Measurements from ENCODE around the gene FSD1L.
A peak's percentile ranks its signal among the peaks of the same experiment; 100 is the strongest.

GRCh38 chr9:105414947-105415661, 32.7 kb upstream of the FSD1L start:
- TF ChIP-seq CTCF (conservative IDR thresholded peaks at IDR 0.05; ENCODE audit: low read depth in 2 of 2) (peak; percentile 93 to 96), EZH2 (IDR thresholded peaks at IDR 0.05; ENCODE audit: low read depth, unreplicated experiment) (no peak), EZH2phosphoT487 (IDR thresholded peaks at IDR 0.05; ENCODE audit: unreplicated experiment) (no peak), NANOG (IDR thresholded peaks at IDR 0.05; ENCODE audit: borderline replicate concordance) (no peak), REST (IDR thresholded peaks at IDR 0.05; ENCODE audit: unreplicated experiment) (no peak), ETS1 (IDR thresholded peaks at IDR 0.05) (no peak), CREB1 (CRISPR knock-in tag; IDR thresholded peaks at IDR 0.05; ENCODE audit: low read depth) (no peak), POLR2AphosphoS5 (IDR thresholded peaks at IDR 0.05; ENCODE audit: low read depth) (no peak), ZNF114 (CRISPR knock-in tag; IDR thresholded peaks at IDR 0.05) (no peak), JUNB (IDR thresholded peaks at IDR 0.05; ENCODE audit: unreplicated experiment) (no peak), ZNF331 (CRISPR knock-in tag; IDR thresholded peaks at IDR 0.05; ENCODE audit: low read depth) (no peak)
